NCI-H526 treated with DMSO at 0.1 percent for 48 hours (cell line): ENCODE results near the gene PLCG1.

ENCODE experiments used
- DNase-seq: peaks from one replicate; lab custom pipeline; 2025; lab: John Stamatoyannopoulos, UW

PLCG1 gene

GRCh38 chr20:41142919-41143318, 5.6 kb downstream of the PLCG1 start:
- DNase-seq, result no peak

GRCh38 chr20:41143354-41143753, 6.0 kb downstream of the PLCG1 start:
- DNase-seq, result no peak

- no peak for DNase-seq
Observed at GRCh38 chr20:41145317-41145716, 8.0 kb downstream of the PLCG1 start.

- DNase-seq, result no peak
Observed at GRCh38 chr20:41145821-41146620, 8.7 kb downstream of the PLCG1 start.

- no peak for DNase-seq
Observed at GRCh38 chr20:41147767-41148191, 10.4 kb downstream of the PLCG1 start.

- DNase-seq, result no peak
Observed at GRCh38 chr20:41148942-41149341, 11.6 kb downstream of the PLCG1 start.

GRCh38 chr20:41150664-41151063, 13.3 kb downstream of the PLCG1 start:
- DNase-seq, result no peak

GRCh38 chr20:41151134-41151869, 14.0 kb downstream of the PLCG1 start:
- no peak for DNase-seq

GRCh38 chr20:41152108-41152757, 14.9 kb downstream of the PLCG1 start:
- DNase-seq, result no peak

- DNase-seq, result no peak
Observed at GRCh38 chr20:41154436-41155176, 17.3 kb downstream of the PLCG1 start.

GRCh38 chr20:41155261-41155660, 17.9 kb downstream of the PLCG1 start:
- no peak for DNase-seq

- DNase-seq, result no peak
Observed at GRCh38 chr20:41158082-41158625, 20.8 kb downstream of the PLCG1 start.

GRCh38 chr20:41159547-41159946, 22.2 kb downstream of the PLCG1 start:
- no peak for DNase-seq

GRCh38 chr20:41160686-41161085, 23.3 kb downstream of the PLCG1 start:
- no peak for DNase-seq

- DNase-seq, result no peak
Observed at GRCh38 chr20:41161886-41162285, 24.5 kb downstream of the PLCG1 start.

GRCh38 chr20:41162396-41162795, 25.1 kb downstream of the PLCG1 start:
- DNase-seq, result no peak

- DNase-seq, result no peak
Observed at GRCh38 chr20:41163821-41164220, 26.5 kb downstream of the PLCG1 start.

GRCh38 chr20:41165001-41165882, 27.9 kb downstream of the PLCG1 start:
- DNase-seq, result no peak

- no peak for DNase-seq
Observed at GRCh38 chr20:41166201-41167117, 29.1 kb downstream of the PLCG1 start.

GRCh38 chr20:41167118-41167470, 29.8 kb downstream of the PLCG1 start:
- no peak for DNase-seq
